OCI-M2 (cell line): ENCODE results near the gene C11orf91.
"Not testable (repeated sequence)": the region's sequence is repeated elsewhere in the genome, so short reads cannot be mapped to it uniquely, and the experiment has no call there.

Experiments
- DNase-seq: peaks from one replicate; lab custom pipeline; 2025; ENCODE audit not compliant: unreplicated experiment; lab: John Stamatoyannopoulos, UW

Gene C11orf91

GRCh38 chr11:33722590-33723234 is 22.1 kb upstream of the C11orf91 start:
- no peak for DNase-seq

- DNase-seq = no peak
These were observed 21.4 kb upstream of the C11orf91 start for GRCh38 chr11:33721984-33722383.

- no peak for DNase-seq
These were observed 20.8 kb upstream of the C11orf91 start for GRCh38 chr11:33721426-33721825.

GRCh38 chr11:33719587-33719986 is 19.0 kb upstream of the C11orf91 start:
- no peak for DNase-seq

- no peak for DNase-seq
These were observed 17.8 kb upstream of the C11orf91 start for GRCh38 chr11:33718440-33718839.

GRCh38 chr11:33716243-33716642 is 15.6 kb upstream of the C11orf91 start:
- no peak for DNase-seq

GRCh38 chr11:33713856-33714398 is 13.3 kb upstream of the C11orf91 start:
- no peak for DNase-seq

GRCh38 chr11:33713151-33713855 is 12.7 kb upstream of the C11orf91 start:
- DNase-seq = no peak

GRCh38 chr11:33712436-33712835 is 11.8 kb upstream of the C11orf91 start:
- no peak for DNase-seq

GRCh38 chr11:33709466-33709865 is 8.8 kb upstream of the C11orf91 start:
- no peak for DNase-seq

GRCh38 chr11:33708985-33709384 is 8.4 kb upstream of the C11orf91 start:
- DNase-seq = no peak

GRCh38 chr11:33707831-33708230 is 7.2 kb upstream of the C11orf91 start:
- DNase-seq = not testable (repeated sequence)

GRCh38 chr11:33706966-33707365 is 6.3 kb upstream of the C11orf91 start:
- DNase-seq = no peak

- DNase-seq = no peak
These were observed 5.9 kb upstream of the C11orf91 start for GRCh38 chr11:33706546-33706945.

GRCh38 chr11:33704240-33705002 is 3.8 kb upstream of the C11orf91 start:
- no peak for DNase-seq

- DNase-seq = no peak
These were observed 3.2 kb upstream of the C11orf91 start for GRCh38 chr11:33703788-33704187.

- no peak for DNase-seq
These were observed 2.6 kb upstream of the C11orf91 start for GRCh38 chr11:33703234-33703633.

GRCh38 chr11:33701302-33702230 is 940 bp upstream of the C11orf91 start:
- DNase-seq = no peak

- DNase-seq = no peak
These were observed 544 bp downstream of the C11orf91 start for GRCh38 chr11:33700063-33700501.

- no peak for DNase-seq
These were observed 1.0 kb downstream of the C11orf91 start for GRCh38 chr11:33699515-33700062.
